ENCODE measurements around the gene PEX7.
"Not testable (repeated sequence)": the region's sequence is repeated elsewhere in the genome, so short reads cannot be mapped to it uniquely, and the experiment has no call there.

Gene PEX7

DNA sequence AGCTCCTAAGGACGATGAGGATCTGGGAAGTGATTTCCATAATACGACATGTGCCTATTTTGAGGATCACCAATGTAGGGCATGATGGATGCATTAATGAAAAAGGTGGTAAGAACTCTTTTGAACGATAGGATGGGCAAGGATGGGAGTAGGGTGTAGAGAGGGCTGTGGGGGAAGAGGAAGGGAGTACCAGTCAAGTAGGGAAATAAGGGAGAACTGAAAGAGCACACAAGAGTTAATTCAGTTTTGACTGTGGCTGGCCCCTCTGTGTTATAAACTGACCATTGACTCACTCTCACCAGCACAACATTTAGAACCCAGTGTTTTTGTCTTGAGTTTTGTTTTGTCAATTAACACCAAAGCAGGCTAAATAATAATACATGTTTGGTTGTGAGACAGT lies 132.7 kb downstream of the PEX7 start:
- no peak for TF ChIP-seq CTCF (IDR thresholded peaks at IDR 0.05)
- no peak overlapping the region for H3K9ac ChIP-seq
- no peak overlapping the region for H3K4me2 ChIP-seq (ENCODE audit: low read length)
- H3K27me3 ChIP-seq (ENCODE audit: control insufficient read depth, insufficient read depth, low read length): no peaks in the 10 kb centered on the region
- no peak overlapping the region for H3K27ac ChIP-seq
- no peak overlapping the region for H3K4me3 ChIP-seq (ENCODE audit: low read depth, low read length)
- H2AFZ ChIP-seq: no peak overlapping the region
- no peaks in the 10 kb centered on the region for H3K36me3 ChIP-seq (ENCODE audit: control insufficient read depth, insufficient read depth, low read length)
- H3K79me2 ChIP-seq: no peaks in the 10 kb centered on the region
- H3K4me1 ChIP-seq: no peaks in the 10 kb centered on the region
- H3K9me3 ChIP-seq (ENCODE audit: control insufficient read depth, low read length): no peaks in the 10 kb centered on the region

GRCh38 chr6:136956590-136957544 lies 134.5 kb downstream of the PEX7 start:
- TF ChIP-seq CTCF (IDR thresholded peaks at IDR 0.05): no peak
- no peak overlapping the region for H2AFZ ChIP-seq
- no peaks in the 10 kb centered on the region for H3K9me3 ChIP-seq (ENCODE audit: control insufficient read depth, low read length)
- no peaks in the 10 kb centered on the region for H3K27me3 ChIP-seq (ENCODE audit: control insufficient read depth, insufficient read depth, low read length)
- H3K9ac ChIP-seq: no peak overlapping the region
- no peak overlapping the region for H3K27ac ChIP-seq
- no peak overlapping the region for H3K4me3 ChIP-seq (ENCODE audit: low read depth, low read length)
- H3K4me2 ChIP-seq (ENCODE audit: low read length): no peak overlapping the region
- no peaks in the 10 kb centered on the region for H3K79me2 ChIP-seq
- H3K4me1 ChIP-seq: no peaks in the 10 kb centered on the region
- H3K36me3 ChIP-seq (ENCODE audit: control insufficient read depth, insufficient read depth, low read length): no peaks in the 10 kb centered on the region

GRCh38 chr6:136958168-136958567 lies 135.8 kb downstream of the PEX7 start:
- H3K4me2 ChIP-seq (ENCODE audit: low read length): no peak overlapping the region
- TF ChIP-seq CTCF (IDR thresholded peaks at IDR 0.05): no peak
- no peaks in the 10 kb centered on the region for H3K9me3 ChIP-seq (ENCODE audit: control insufficient read depth, low read length)
- H3K36me3 ChIP-seq (ENCODE audit: control insufficient read depth, insufficient read depth, low read length): no peaks in the 10 kb centered on the region
- H3K4me3 ChIP-seq (ENCODE audit: low read depth, low read length): no peak overlapping the region
- no peak overlapping the region for H3K9ac ChIP-seq
- no peak overlapping the region for H3K27ac ChIP-seq
- H2AFZ ChIP-seq: no peak overlapping the region
- no peaks in the 10 kb centered on the region for H3K4me1 ChIP-seq
- no peaks in the 10 kb centered on the region for H3K27me3 ChIP-seq (ENCODE audit: control insufficient read depth, insufficient read depth, low read length)
- H3K79me2 ChIP-seq: no peaks in the 10 kb centered on the region

GRCh38 chr6:136959471-136959891 lies 137.1 kb downstream of the PEX7 start:
- H2AFZ ChIP-seq: no peak overlapping the region
- H3K4me3 ChIP-seq (ENCODE audit: low read depth, low read length): no peak overlapping the region
- H3K9me3 ChIP-seq (ENCODE audit: control insufficient read depth, low read length): no peaks in the 10 kb centered on the region
- no peaks in the 10 kb centered on the region for H3K27me3 ChIP-seq (ENCODE audit: control insufficient read depth, insufficient read depth, low read length)
- H3K4me2 ChIP-seq (ENCODE audit: low read length): no peak overlapping the region
- no peaks in the 10 kb centered on the region for H3K36me3 ChIP-seq (ENCODE audit: control insufficient read depth, insufficient read depth, low read length)
- no peak for TF ChIP-seq CTCF (IDR thresholded peaks at IDR 0.05)
- H3K79me2 ChIP-seq: no peaks in the 10 kb centered on the region
- no peaks in the 10 kb centered on the region for H3K4me1 ChIP-seq
- H3K27ac ChIP-seq: no peak overlapping the region
- H3K9ac ChIP-seq: no peak overlapping the region

DNA sequence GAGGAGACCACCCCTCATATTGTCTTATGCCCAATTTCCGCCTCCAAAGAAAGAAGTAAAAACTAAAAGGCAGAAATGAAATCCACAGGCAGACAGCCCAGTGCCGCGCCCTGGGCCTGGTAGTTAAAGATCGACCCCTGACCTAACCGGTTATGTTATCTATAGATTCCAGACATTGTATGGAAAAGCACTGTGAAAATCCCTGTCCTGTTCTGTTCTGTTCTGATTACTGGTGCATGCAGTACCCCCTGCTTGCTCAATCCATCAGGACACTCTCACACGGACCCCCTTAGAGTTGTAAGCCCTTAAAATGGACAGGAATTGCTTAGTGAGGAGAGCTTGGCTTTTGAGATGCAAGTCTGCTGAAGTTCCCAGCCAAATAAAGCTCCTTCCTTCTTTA lies 137.5 kb downstream of the PEX7 start:
- not testable (repeated sequence) for H3K27ac ChIP-seq; H3K4me1 ChIP-seq; H3K9ac ChIP-seq; H3K36me3 ChIP-seq (ENCODE audit: control insufficient read depth, insufficient read depth, low read length); H3K9me3 ChIP-seq (ENCODE audit: control insufficient read depth, low read length); H3K4me2 ChIP-seq (ENCODE audit: low read length); H3K27me3 ChIP-seq (ENCODE audit: control insufficient read depth, insufficient read depth, low read length); H3K79me2 ChIP-seq; H2AFZ ChIP-seq; H3K4me3 ChIP-seq (ENCODE audit: low read depth, low read length)
